ENCODE data around the gene IDE.
A peak's percentile ranks its signal among the peaks of the same experiment; 100 is the strongest.

The IDE gene

GRCh38 chr10:92567952-92568600 is 5.8 kb downstream of the IDE start:
- no peak for DNase-seq (ENCODE audit: low read depth in 2 of 3, low spot score in 2 of 3)

GRCh38 chr10:92562424-92562823 is 11.5 kb downstream of the IDE start:
- DNase-seq (ENCODE audit: low read depth in 2 of 3, low spot score in 2 of 3) = no peak

GRCh38 chr10:92559046-92559445 is 14.8 kb downstream of the IDE start:
- DNase-seq (ENCODE audit: low read depth in 2 of 3, low spot score in 2 of 3) = no peak

- no peak for DNase-seq (ENCODE audit: low read depth in 2 of 3, low spot score in 2 of 3)
Observed at GRCh38 chr10:92553959-92554358, 19.9 kb downstream of the IDE start.

GRCh38 chr10:92552310-92552709 is 21.6 kb downstream of the IDE start:
- DNase-seq (ENCODE audit: low read depth in 2 of 3, low spot score in 2 of 3) = no peak

GRCh38 chr10:92550924-92551323 is 23.0 kb downstream of the IDE start:
- DNase-seq (ENCODE audit: low read depth in 2 of 3, low spot score in 2 of 3) = no peak

GRCh38 chr10:92547676-92548075 is 26.2 kb downstream of the IDE start:
- no peak for DNase-seq (ENCODE audit: low read depth in 2 of 3, low spot score in 2 of 3)

- DNase-seq (ENCODE audit: low read depth in 2 of 3, low spot score in 2 of 3) = no peak
Observed at GRCh38 chr10:92545556-92545955, 28.3 kb downstream of the IDE start.

GRCh38 chr10:92544296-92544695 is 29.6 kb downstream of the IDE start:
- no peak for DNase-seq (ENCODE audit: low read depth in 2 of 3, low spot score in 2 of 3)

GRCh38 chr10:92542458-92542857 is 31.4 kb downstream of the IDE start:
- no peak for DNase-seq (ENCODE audit: low read depth in 2 of 3, low spot score in 2 of 3)

GRCh38 chr10:92541583-92541982 is 32.3 kb downstream of the IDE start:
- DNase-seq (ENCODE audit: low read depth in 2 of 3, low spot score in 2 of 3) = no peak

- no peak for DNase-seq (ENCODE audit: low read depth in 2 of 3, low spot score in 2 of 3)
Observed at GRCh38 chr10:92538231-92538958, 35.5 kb downstream of the IDE start.

GRCh38 chr10:92530891-92531535 is 42.9 kb downstream of the IDE start:
- DNase-seq (ENCODE audit: low read depth in 2 of 3, low spot score in 2 of 3) = no peak

GRCh38 chr10:92530421-92530820 is 43.5 kb downstream of the IDE start:
- DNase-seq (ENCODE audit: low read depth in 2 of 3, low spot score in 2 of 3) = no peak

GRCh38 chr10:92527716-92528115 is 46.2 kb downstream of the IDE start:
- no peak for DNase-seq (ENCODE audit: low read depth in 2 of 3, low spot score in 2 of 3)

- no peak for DNase-seq (ENCODE audit: low read depth in 2 of 3, low spot score in 2 of 3)
Observed at GRCh38 chr10:92523639-92524038, 50.3 kb downstream of the IDE start.

GRCh38 chr10:92517034-92517655 is 56.7 kb downstream of the IDE start:
- DNase-seq (ENCODE audit: low read depth in 2 of 3, low spot score in 2 of 3) = peak in 1 of 3 experiments; percentile 30

GRCh38 chr10:92508866-92509265 is 65.0 kb downstream of the IDE start:
- no peak for DNase-seq (ENCODE audit: low read depth in 2 of 3, low spot score in 2 of 3)

GRCh38 chr10:92506336-92506735 is 67.6 kb downstream of the IDE start:
- DNase-seq (ENCODE audit: low read depth in 2 of 3, low spot score in 2 of 3) = no peak

- no peak for DNase-seq (ENCODE audit: low read depth in 2 of 3, low spot score in 2 of 3)
Observed at GRCh38 chr10:92505044-92505443, 68.8 kb downstream of the IDE start.

GRCh38 chr10:92502296-92502808 is 71.5 kb downstream of the IDE start:
- no peak for DNase-seq (ENCODE audit: low read depth in 2 of 3, low spot score in 2 of 3)

- DNase-seq (ENCODE audit: low read depth in 2 of 3, low spot score in 2 of 3) = no peak
Observed at GRCh38 chr10:92493362-92493761, 80.5 kb downstream of the IDE start.
